ENCODE measurements around the gene POMT2.

The POMT2 gene

GRCh38 chr14:77320238-77320935 lies at the start of gene POMT2:
TSS of gene POMT2 (minus strand) at chr14:77320883. CDS start at chr14:77320681, 202 bp downstream.
- peak within 1 kb of the TSS; percentile 90 for H3K4me3 ChIP-seq (ENCODE audit: severe bottlenecking)
- H3K9me3 ChIP-seq (ENCODE audit: severe bottlenecking) = no peaks in the 10 kb centered on the region
- no peaks in the 10 kb centered on the region for H3K36me3 ChIP-seq (ENCODE audit: low read depth)
- H3K27me3 ChIP-seq (ENCODE audit: insufficient read depth, poor library complexity, severe bottlenecking) = no peaks in the 10 kb centered on the region
- peak within 1 kb of the TSS; percentile 70 for H3K27ac ChIP-seq (ENCODE audit: poor library complexity, severe bottlenecking)
- ATAC-seq (ENCODE audit: low read depth) (peak; percentile 68), DNase-seq (ENCODE audit: low spot score) (peak; percentile 95)
- H3K4me1 ChIP-seq (ENCODE audit: insufficient read depth, poor library complexity, severe bottlenecking) = peaks cover 15% of the 10 kb centered on the region
- peak; percentile 73 for TF ChIP-seq CTCF (IDR thresholded peaks at IDR 0.05; ENCODE audit: poor library complexity, severe bottlenecking)

- no peak for DNase-seq (ENCODE audit: low spot score)
- TF ChIP-seq CTCF (IDR thresholded peaks at IDR 0.05; ENCODE audit: poor library complexity, severe bottlenecking) = no peak
- H3K4me3 ChIP-seq (ENCODE audit: severe bottlenecking) = no peak overlapping the region
- no peak overlapping the region for H3K27ac ChIP-seq (ENCODE audit: poor library complexity, severe bottlenecking)
- H3K36me3 ChIP-seq (ENCODE audit: low read depth) = no peaks in the 10 kb centered on the region; the same call in 1 of the 2 replicates
- no peaks in the 10 kb centered on the region for H3K27me3 ChIP-seq (ENCODE audit: insufficient read depth, poor library complexity, severe bottlenecking)
- no peak; the same call in 2 of the 3 replicates for ATAC-seq (ENCODE audit: low read depth)
- H3K4me1 ChIP-seq (ENCODE audit: insufficient read depth, poor library complexity, severe bottlenecking) = peaks cover 3% of the 10 kb centered on the region
- H3K9me3 ChIP-seq (ENCODE audit: severe bottlenecking) = no peaks in the 10 kb centered on the region
These were observed 48.6 kb upstream of the POMT2 start for GRCh38 chr14:77369285-77369684.

- Histone ChIP-seq H3K9me3 (ENCODE audit: severe bottlenecking) (no peaks in the 10 kb centered on the region), H3K4me3 (ENCODE audit: severe bottlenecking) (no peak overlapping the region), H3K36me3 (ENCODE audit: low read depth) (no peaks in the 10 kb centered on the region; the same call in 1 of the 2 replicates), H3K27me3 (ENCODE audit: insufficient read depth, poor library complexity, severe bottlenecking) (no peaks in the 10 kb centered on the region), H3K27ac (ENCODE audit: poor library complexity, severe bottlenecking) (no peak overlapping the region), H3K4me1 (ENCODE audit: insufficient read depth, poor library complexity, severe bottlenecking) (no peaks in the 10 kb centered on the region)
- TF ChIP-seq CTCF (IDR thresholded peaks at IDR 0.05; ENCODE audit: poor library complexity, severe bottlenecking) = no peak
- DNase-seq (ENCODE audit: low spot score) (no peak), ATAC-seq (ENCODE audit: low read depth) (no peak)
These were observed 43.5 kb upstream of the POMT2 start for GRCh38 chr14:77364146-77364545.

- TF ChIP-seq CTCF (IDR thresholded peaks at IDR 0.05; ENCODE audit: poor library complexity, severe bottlenecking) = no peak
- no peak for ATAC-seq (ENCODE audit: low read depth)
- Histone ChIP-seq H3K27ac (ENCODE audit: poor library complexity, severe bottlenecking) (no peak overlapping the region), H3K4me3 (ENCODE audit: severe bottlenecking) (no peak overlapping the region), H3K36me3 (ENCODE audit: low read depth) (no peaks in the 10 kb centered on the region), H3K4me1 (ENCODE audit: insufficient read depth, poor library complexity, severe bottlenecking) (no peaks in the 10 kb centered on the region), H3K27me3 (ENCODE audit: insufficient read depth, poor library complexity, severe bottlenecking) (no peaks in the 10 kb centered on the region), H3K9me3 (ENCODE audit: severe bottlenecking) (no peaks in the 10 kb centered on the region)
- DNase-seq (ENCODE audit: low spot score) = no peak
These were observed 38.9 kb upstream of the POMT2 start for GRCh38 chr14:77359626-77360025.

- H3K9me3 ChIP-seq (ENCODE audit: severe bottlenecking) = no peaks in the 10 kb centered on the region
- ATAC-seq (ENCODE audit: low read depth) = no peak
- no peaks in the 10 kb centered on the region for H3K36me3 ChIP-seq (ENCODE audit: low read depth)
- no peak overlapping the region for H3K27ac ChIP-seq (ENCODE audit: poor library complexity, severe bottlenecking)
- no peak overlapping the region for H3K4me3 ChIP-seq (ENCODE audit: severe bottlenecking)
- no peak for DNase-seq (ENCODE audit: low spot score)
- no peak for TF ChIP-seq CTCF (IDR thresholded peaks at IDR 0.05; ENCODE audit: poor library complexity, severe bottlenecking)
- H3K4me1 ChIP-seq (ENCODE audit: insufficient read depth, poor library complexity, severe bottlenecking) = no peaks in the 10 kb centered on the region
- no peaks in the 10 kb centered on the region for H3K27me3 ChIP-seq (ENCODE audit: insufficient read depth, poor library complexity, severe bottlenecking)
These were observed 36.2 kb upstream of the POMT2 start for GRCh38 chr14:77356899-77357298.
